ENCODE measurements around the gene OR2T35. TPM values are rescaled to one million over a fixed set of nuclear protein-coding genes. Genes with fewer than 3 reads are reported as not detected.
A peak's percentile ranks its signal among the peaks of the same experiment; 100 is the strongest.
"Not testable (repeated sequence)": the region's sequence is repeated elsewhere in the genome, so short reads cannot be mapped to it uniquely, and the experiment has no call there.

Gene OR2T35
- total RNA-seq (2022) (not detected in 2 replicates), Bru-seq, nascent RNA (percentile 14 among the genes with signal in this experiment), BruChase-seq, experiment 1, labeled RNA remaining after a 6-hour chase (percentile 8 among the genes with signal in this experiment), BruChase-seq, experiment 2, labeled RNA remaining after a 2-hour chase (percentile 8 among the genes with signal in this experiment)
- long read RNA-seq = 0 reads

- CTCF ChIA-PET; H3K9me3 Mint-ChIP-seq (ENCODE audit: low read depth, unreplicated experiment); BruUV-seq (replicated peaks); H3K4me3 Mint-ChIP-seq (ENCODE audit: low read depth, unreplicated experiment); DNase-seq; H3K27ac Mint-ChIP-seq (ENCODE audit: unreplicated experiment); H3K36me3 Mint-ChIP-seq (ENCODE audit: insufficient read depth, unreplicated experiment); H3K27me3 Mint-ChIP-seq (ENCODE audit: unreplicated experiment); intact Hi-C loops (cut with micrococcal nuclease; ENCODE audit: unreplicated experiment); H3K4me1 Mint-ChIP-seq (ENCODE audit: low read depth, unreplicated experiment): not testable (repeated sequence)
Measured at GRCh38 chr1:248645178-248645577, at the start of gene OR2T35. Gene OR2T35 (minus strand): TSS chr1:248645278. CDS start chr1:248639258, 6,020 bp downstream.

- BruUV-seq (replicated peaks) = no TSS peak
- Mint-ChIP-seq H3K27ac (ENCODE audit: unreplicated experiment) (no peak overlapping the region), H3K4me3 (ENCODE audit: low read depth, unreplicated experiment) (no peak overlapping the region), H3K27me3 (ENCODE audit: unreplicated experiment) (no peaks in the 10 kb centered on the region), H3K36me3 (ENCODE audit: insufficient read depth, unreplicated experiment) (no peaks in the 10 kb centered on the region), H3K4me1 (ENCODE audit: low read depth, unreplicated experiment) (no peaks in the 10 kb centered on the region), H3K9me3 (ENCODE audit: low read depth, unreplicated experiment) (peaks cover 10% of the 10 kb centered on the region)
- CTCF ChIA-PET = no interaction called here
- no peak for DNase-seq
- intact Hi-C loops (cut with micrococcal nuclease; ENCODE audit: unreplicated experiment) = no loop called here
- no peak for TF ChIP-seq CTCF (IDR thresholded peaks at IDR 0.05; ENCODE audit: unreplicated experiment)
Measured at GRCh38 chr1:248691567-248692155, 46.6 kb upstream of the OR2T35 start.

DNA sequence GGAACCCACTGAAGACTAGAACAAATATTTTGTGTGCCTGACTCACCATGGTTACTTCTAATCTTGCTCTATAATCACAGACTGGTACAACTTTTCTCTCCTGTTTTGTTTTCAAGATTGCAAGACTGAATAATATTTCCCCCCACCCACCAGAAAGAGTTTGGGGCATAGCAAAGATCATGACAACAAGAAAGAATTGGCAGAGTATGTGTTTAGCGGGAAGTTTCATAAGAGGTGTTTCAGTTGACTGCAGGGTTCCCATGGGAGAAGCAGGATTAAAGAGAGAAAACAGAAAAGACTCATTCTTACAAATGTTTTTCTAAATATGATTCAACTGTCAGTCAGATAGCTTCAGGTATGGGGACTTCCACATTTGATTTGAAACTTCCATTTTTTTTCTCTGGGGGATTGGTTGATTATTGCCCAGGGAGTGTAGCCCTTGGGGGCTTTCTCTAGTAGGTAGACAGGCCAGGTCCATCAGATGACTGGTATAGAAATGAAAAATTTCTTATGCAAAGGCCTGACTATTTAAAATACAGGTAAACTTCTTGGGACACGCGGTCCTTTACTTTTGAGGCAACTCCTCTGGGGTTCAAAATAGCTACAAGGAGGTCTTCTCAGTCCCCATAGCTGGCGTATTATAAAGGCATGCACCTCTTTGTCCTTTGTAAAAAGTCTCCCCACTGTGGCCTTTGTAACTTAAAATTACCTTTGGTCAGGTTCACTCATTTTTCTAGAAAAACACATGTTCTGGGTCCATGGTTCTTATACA, 43.6 kb upstream of the OR2T35 start:
- BruUV-seq (replicated peaks) = no TSS peak
- Mint-ChIP-seq H3K27ac (ENCODE audit: unreplicated experiment) (no peak overlapping the region), H3K4me3 (ENCODE audit: low read depth, unreplicated experiment) (no peak overlapping the region), H3K4me1 (ENCODE audit: low read depth, unreplicated experiment) (no peaks in the 10 kb centered on the region), H3K27me3 (ENCODE audit: unreplicated experiment) (no peaks in the 10 kb centered on the region), H3K36me3 (ENCODE audit: insufficient read depth, unreplicated experiment) (no peaks in the 10 kb centered on the region), H3K9me3 (ENCODE audit: low read depth, unreplicated experiment) (peaks cover 9% of the 10 kb centered on the region)
- intact Hi-C loops (cut with micrococcal nuclease; ENCODE audit: unreplicated experiment) = loop anchor here (5.0 kb wide), 1 partner anchor 446 kb away; no protein-coding TSS in a partner anchor
- CTCF ChIA-PET = no interaction called here
- DNase-seq = no peak
- TF ChIP-seq CTCF (IDR thresholded peaks at IDR 0.05; ENCODE audit: unreplicated experiment) = no peak

GRCh38 chr1:248686815-248687214, 41.7 kb upstream of the OR2T35 start:
- no TSS peak for BruUV-seq (replicated peaks)
- CTCF ChIA-PET = no interaction called here
- intact Hi-C loops (cut with micrococcal nuclease; ENCODE audit: unreplicated experiment) = loop anchor here (1.0 to 5.0 kb wide), 2 partner anchors 65 to 445 kb away; no protein-coding TSS in a partner anchor
- H3K4me3 Mint-ChIP-seq (ENCODE audit: low read depth, unreplicated experiment) = no peak overlapping the region
- H3K4me1 Mint-ChIP-seq (ENCODE audit: low read depth, unreplicated experiment) = no peaks in the 10 kb centered on the region
- peak; percentile 22 for DNase-seq
- H3K27ac Mint-ChIP-seq (ENCODE audit: unreplicated experiment) = no peak overlapping the region
- H3K36me3 Mint-ChIP-seq (ENCODE audit: insufficient read depth, unreplicated experiment) = no peaks in the 10 kb centered on the region
- H3K9me3 Mint-ChIP-seq (ENCODE audit: low read depth, unreplicated experiment) = peaks cover 6% of the 10 kb centered on the region
- TF ChIP-seq CTCF (IDR thresholded peaks at IDR 0.05; ENCODE audit: unreplicated experiment) = no peak
- H3K27me3 Mint-ChIP-seq (ENCODE audit: unreplicated experiment) = no peaks in the 10 kb centered on the region
